Fibroblast of skin of left quadriceps (primary cell): ENCODE results near the gene BRD4.
A peak's percentile ranks its signal among the peaks of the same experiment; 100 is the strongest.

Source experiments
- DNase-seq, 2 experiments: peaks; one replicate each; pipeline ENCODE4 v3.0.0-alpha.2; 2013; ENCODE audit warnings: low read depth in 2 of 2

BRD4 gene

GRCh38 chr19:15265214-15265849 lies 67.0 kb downstream of the BRD4 start:
- DNase-seq: no peak

- no peak for DNase-seq
Measured at GRCh38 chr19:15264933-15265206, 67.5 kb downstream of the BRD4 start.

- peak in 1 of 2 experiments; percentile 29 for DNase-seq
Measured at GRCh38 chr19:15264061-15264932, 68.0 kb downstream of the BRD4 start.

GRCh38 chr19:15263361-15263985 lies 68.9 kb downstream of the BRD4 start:
- DNase-seq: no peak

- no peak for DNase-seq
Measured at GRCh38 chr19:15262011-15262410, 70.3 kb downstream of the BRD4 start.

GRCh38 chr19:15260939-15261338 lies 71.4 kb downstream of the BRD4 start:
- no peak for DNase-seq

GRCh38 chr19:15259907-15260306 lies 72.4 kb downstream of the BRD4 start:
- DNase-seq: no peak

GRCh38 chr19:15257782-15258181 lies 74.6 kb downstream of the BRD4 start:
- no peak for DNase-seq

GRCh38 chr19:15256708-15257331 lies 75.5 kb downstream of the BRD4 start:
- no peak for DNase-seq

GRCh38 chr19:15255359-15255990 lies 76.9 kb downstream of the BRD4 start:
- no peak for DNase-seq

- no peak for DNase-seq
Measured at GRCh38 chr19:15254547-15254946, 77.8 kb downstream of the BRD4 start.

GRCh38 chr19:15253513-15253912 lies 78.8 kb downstream of the BRD4 start:
- DNase-seq: no peak

GRCh38 chr19:15253061-15253460 lies 79.3 kb downstream of the BRD4 start:
- DNase-seq: no peak

GRCh38 chr19:15252398-15253018 lies 79.8 kb downstream of the BRD4 start:
- no peak for DNase-seq

GRCh38 chr19:15251749-15252397 lies 80.5 kb downstream of the BRD4 start:
- peak; percentile 91 for DNase-seq

- peak in 1 of 2 experiments; percentile 39 for DNase-seq
Measured at GRCh38 chr19:15251010-15251748, 81.2 kb downstream of the BRD4 start.

GRCh38 chr19:15250640-15250993 lies 81.7 kb downstream of the BRD4 start:
- DNase-seq: no peak

- DNase-seq: peak in 1 of 2 experiments; percentile 46
Measured at GRCh38 chr19:15249972-15250639, 82.2 kb downstream of the BRD4 start.

- DNase-seq: no peak
Measured at GRCh38 chr19:15249528-15249874, 82.8 kb downstream of the BRD4 start.
